NCI-H146 (cell line): ENCODE data around the gene NCAPG2.
"Not testable (repeated sequence)": the region's sequence is repeated elsewhere in the genome, so short reads cannot be mapped to it uniquely, and the experiment has no call there.

Source experiments
- DNase-seq: peaks from one replicate; lab custom pipeline; 2025; lab: John Stamatoyannopoulos, UW

Gene NCAPG2

GRCh38 chr7:158626289-158626688, 78.3 kb downstream of the NCAPG2 start:
- not testable (repeated sequence) for DNase-seq

- DNase-seq: no peak
Measured at GRCh38 chr7:158623241-158623640, 81.4 kb downstream of the NCAPG2 start.

- DNase-seq: no peak
Measured at GRCh38 chr7:158620839-158621441, 83.7 kb downstream of the NCAPG2 start.

- no peak for DNase-seq
Measured at GRCh38 chr7:158620418-158620817, 84.2 kb downstream of the NCAPG2 start.

- DNase-seq: no peak
Measured at GRCh38 chr7:158618745-158619140, 85.9 kb downstream of the NCAPG2 start.

GRCh38 chr7:158617737-158618128, 86.9 kb downstream of the NCAPG2 start:
- DNase-seq: no peak

- DNase-seq: no peak
Measured at GRCh38 chr7:158616050-158616449, 88.6 kb downstream of the NCAPG2 start.

GRCh38 chr7:158614700-158615099, 89.9 kb downstream of the NCAPG2 start:
- DNase-seq: no peak

GRCh38 chr7:158613481-158613880, 91.1 kb downstream of the NCAPG2 start:
- DNase-seq: peak; percentile 27

- DNase-seq: no peak
Measured at GRCh38 chr7:158612546-158612945, 92.1 kb downstream of the NCAPG2 start.

GRCh38 chr7:158611541-158611940, 93.1 kb downstream of the NCAPG2 start:
- DNase-seq: no peak

- DNase-seq: no peak
Measured at GRCh38 chr7:158609313-158609974, 95.2 kb downstream of the NCAPG2 start.

- DNase-seq: no peak
Measured at GRCh38 chr7:158607563-158607962, 97.0 kb downstream of the NCAPG2 start.

- DNase-seq: no peak
Measured at GRCh38 chr7:158606671-158607424, 97.8 kb downstream of the NCAPG2 start.

- DNase-seq: no peak
Measured at GRCh38 chr7:158606129-158606528, 98.5 kb downstream of the NCAPG2 start.

- no peak for DNase-seq
Measured at GRCh38 chr7:158603773-158604755, 100.5 kb downstream of the NCAPG2 start.

- no peak for DNase-seq
Measured at GRCh38 chr7:158602905-158603772, 101.5 kb downstream of the NCAPG2 start.

- DNase-seq: no peak
Measured at GRCh38 chr7:158602041-158602440, 102.6 kb downstream of the NCAPG2 start.

GRCh38 chr7:158601090-158601489, 103.5 kb downstream of the NCAPG2 start:
- no peak for DNase-seq

GRCh38 chr7:158596745-158597144, 107.9 kb downstream of the NCAPG2 start:
- no peak for DNase-seq

- no peak for DNase-seq
Measured at GRCh38 chr7:158596309-158596708, 108.3 kb downstream of the NCAPG2 start.
